HepG2 (cell line): Measurements from ENCODE around the gene ZNF334. TPM values are rescaled to one million over a fixed set of nuclear protein-coding genes. Genes with fewer than 3 reads are reported as not detected.

Experiments used
- AGO2 ChIP-seq: fragments of 200-400 bp; formaldehyde crosslinking; optimal IDR thresholded peaks from 2 replicates; pipeline ENCODE3; 2017; ENCODE audit warnings: mild to moderate bottlenecking, low read depth, low read length, moderate library complexity
- FOSL2 ChIP-seq: sonication (generic); formaldehyde crosslinking; IDR thresholded peaks from 2 replicates; pipeline ENCODE4 v1.4.0; 2020; ENCODE audit warnings: missing genetic modification reagents
- FOXO1 ChIP-seq: sonication (generic); formaldehyde crosslinking; IDR thresholded peaks from 2 replicates; pipeline ENCODE4 v1.4.0; 2020; ENCODE audit warnings: missing genetic modification reagents
- MAFF ChIP-seq: IDR thresholded peaks from 2 replicates; pipeline ENCODE4 v1.6.1; 2011; ENCODE audit warnings: low read depth, low read length, improper control_type of control experiment
- MAFK ChIP-seq, 2 experiments: IDR thresholded peaks in 1 of 2; conservative IDR thresholded peaks in 1 of 2; 2 replicates each; pipeline ENCODE4 v1.6.1; 2011; ENCODE audit warnings: improper control_type of control experiment in 2 of 2, low read length in 2 of 2
- PCBP2 ChIP-seq: fragments of 200-400 bp; formaldehyde crosslinking; optimal IDR thresholded peaks from 2 replicates; pipeline ENCODE3; 2018; ENCODE audit warnings: low read length, low read depth; ENCODE audit not compliant: poor library complexity, severe bottlenecking
- PRDM10 ChIP-seq: sonication (generic); formaldehyde crosslinking; IDR thresholded peaks from 2 replicates; pipeline ENCODE4 v1.4.0; 2020; ENCODE audit warnings: low read depth, missing genetic modification reagents
- RXRB ChIP-seq: IDR thresholded peaks from 2 replicates; pipeline ENCODE4 v1.6.1; 2016; ENCODE audit warnings: borderline replicate concordance, missing genetic modification reagents, missing compliant biosample characterization
- ZNF143 ChIP-seq: sonication (generic); formaldehyde crosslinking; IDR thresholded peaks from 2 replicates; pipeline ENCODE4 v1.4.0; 2020; ENCODE audit warnings: missing genetic modification reagents
- ZNF891 ChIP-seq: sonication (generic); formaldehyde crosslinking; IDR thresholded peaks from 2 replicates; pipeline ENCODE4 v1.5.0; 2020; ENCODE audit warnings: mild to moderate bottlenecking, missing genetic modification reagents
- polyA plus RNA-seq, 8 experiments: library from polyadenylated mRNA; depleted of rRNA in 3 of 8; stranded (reverse) in 7 of 8; unstranded in 1 of 8; fragments of >200 nt; fragmentation: Illumina TruSeq in 4 of 8; extraction: Trizol in 4 of 8; gene quantifications; 2 replicates each; pipeline versions ENCODE4 v1.2.1 to v1.2.3, GENCODE V29; 2011 to 2016; ENCODE audit warnings: low read depth in 4 of 8, missing spikeins in 1 of 8, mixed read lengths in 1 of 8; ENCODE audit not compliant: insufficient read depth in 1 of 8
- total RNA-seq, 5 experiments: library from RNA; depleted of rRNA; stranded (reverse); fragments of >200 nt; fragmentation: Illumina TruSeq; extraction: Trizol; gene quantifications; 2 replicates each; pipeline ENCODE4 v1.2.3, GENCODE V29; 2016; ENCODE audit warnings: low read depth in 1 of 5
- TF ChIP-seq, protein P1 (sequence below): sonication (generic); formaldehyde crosslinking; IDR thresholded peaks from 2 replicates; pipeline ENCODE4 v1.8.1; 2023; ENCODE audit warnings: mild to moderate bottlenecking, missing genetic modification reagents
- TF ChIP-seq, protein P2 (sequence below): sonication (generic); formaldehyde crosslinking; IDR thresholded peaks from 2 replicates; pipeline ENCODE4 v1.4.0; 2020; ENCODE audit warnings: low read depth, mild to moderate bottlenecking, missing genetic modification reagents
- TF ChIP-seq, protein P3 (sequence below): sonication (generic); formaldehyde crosslinking; IDR thresholded peaks from 2 replicates; pipeline ENCODE4 v1.5.1; 2020; ENCODE audit warnings: missing genetic modification reagents, mild to moderate bottlenecking, borderline replicate concordance
- TF ChIP-seq, protein P4 (sequence below): sonication (generic); formaldehyde crosslinking; IDR thresholded peaks from 2 replicates; pipeline ENCODE4 v1.8.1; 2023; ENCODE audit warnings: mild to moderate bottlenecking, missing genetic modification reagents, borderline replicate concordance
- TF ChIP-seq, protein P5 (sequence below): sonication (generic); formaldehyde crosslinking; IDR thresholded peaks from 2 replicates; pipeline ENCODE4 v1.4.0; 2020; ENCODE audit warnings: missing genetic modification reagents
- TF ChIP-seq, protein P6 (sequence below): sonication (generic); formaldehyde crosslinking; IDR thresholded peaks from 2 replicates; pipeline ENCODE4 v1.9.0; 2021; ENCODE audit warnings: missing genetic modification reagents, mild to moderate bottlenecking, borderline replicate concordance

The ZNF334 gene
- total and polyA plus RNA-seq, 2 of the 13 experiments (the other 11 are each of a cell fraction or from before 2014, with no cell fraction given) = 4.8 to 7.8 TPM

GRCh38 chr20:46558511-46558959, 45.2 kb upstream of the ZNF334 start (continued):
- TF ChIP-seq PRDM10 = no peak
- TF ChIP-seq, protein P1, sequence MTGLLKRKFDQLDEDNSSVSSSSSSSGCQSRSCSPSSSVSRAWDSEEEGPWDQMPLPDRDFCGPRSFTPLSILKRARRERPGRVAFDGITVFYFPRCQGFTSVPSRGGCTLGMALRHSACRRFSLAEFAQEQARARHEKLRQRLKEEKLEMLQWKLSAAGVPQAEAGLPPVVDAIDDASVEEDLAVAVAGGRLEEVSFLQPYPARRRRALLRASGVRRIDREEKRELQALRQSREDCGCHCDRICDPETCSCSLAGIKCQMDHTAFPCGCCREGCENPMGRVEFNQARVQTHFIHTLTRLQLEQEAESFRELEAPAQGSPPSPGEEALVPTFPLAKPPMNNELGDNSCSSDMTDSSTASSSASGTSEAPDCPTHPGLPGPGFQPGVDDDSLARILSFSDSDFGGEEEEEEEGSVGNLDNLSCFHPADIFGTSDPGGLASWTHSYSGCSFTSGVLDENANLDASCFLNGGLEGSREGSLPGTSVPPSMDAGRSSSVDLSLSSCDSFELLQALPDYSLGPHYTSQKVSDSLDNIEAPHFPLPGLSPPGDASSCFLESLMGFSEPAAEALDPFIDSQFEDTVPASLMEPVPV (CRISPR knock-in tag) = no peak
- TF ChIP-seq ZNF891 = 0 out of 2 replicates have a peak, but pooled peaks have one; percentile 30
- TF ChIP-seq, protein P2, sequence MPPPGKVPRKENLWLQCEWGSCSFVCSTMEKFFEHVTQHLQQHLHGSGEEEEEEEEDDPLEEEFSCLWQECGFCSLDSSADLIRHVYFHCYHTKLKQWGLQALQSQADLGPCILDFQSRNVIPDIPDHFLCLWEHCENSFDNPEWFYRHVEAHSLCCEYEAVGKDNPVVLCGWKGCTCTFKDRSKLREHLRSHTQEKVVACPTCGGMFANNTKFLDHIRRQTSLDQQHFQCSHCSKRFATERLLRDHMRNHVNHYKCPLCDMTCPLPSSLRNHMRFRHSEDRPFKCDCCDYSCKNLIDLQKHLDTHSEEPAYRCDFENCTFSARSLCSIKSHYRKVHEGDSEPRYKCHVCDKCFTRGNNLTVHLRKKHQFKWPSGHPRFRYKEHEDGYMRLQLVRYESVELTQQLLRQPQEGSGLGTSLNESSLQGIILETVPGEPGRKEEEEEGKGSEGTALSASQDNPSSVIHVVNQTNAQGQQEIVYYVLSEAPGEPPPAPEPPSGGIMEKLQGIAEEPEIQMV (CRISPR knock-in tag) = no peak
- TF ChIP-seq, protein P3, sequence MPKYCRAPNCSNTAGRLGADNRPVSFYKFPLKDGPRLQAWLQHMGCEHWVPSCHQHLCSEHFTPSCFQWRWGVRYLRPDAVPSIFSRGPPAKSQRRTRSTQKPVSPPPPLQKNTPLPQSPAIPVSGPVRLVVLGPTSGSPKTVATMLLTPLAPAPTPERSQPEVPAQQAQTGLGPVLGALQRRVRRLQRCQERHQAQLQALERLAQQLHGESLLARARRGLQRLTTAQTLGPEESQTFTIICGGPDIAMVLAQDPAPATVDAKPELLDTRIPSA (CRISPR knock-in tag) = no peak
- TF ChIP-seq MAFF = peak; percentile 54; the same call in 1 of the 2 replicates
- TF ChIP-seq, protein P4, sequence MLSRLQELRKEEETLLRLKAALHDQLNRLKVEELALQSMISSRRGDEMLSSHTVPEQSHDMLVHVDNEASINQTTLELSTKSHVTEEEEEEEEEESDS (CRISPR knock-in tag) = no peak
- no peak; the same call in 1 of the 2 replicates for TF ChIP-seq RXRB
- no peak for TF ChIP-seq PCBP2
- no peak for TF ChIP-seq AGO2
- peak; percentile 41 to 64 for TF ChIP-seq MAFK (conservative IDR thresholded peaks at IDR 0.05 in 1 of 2, IDR thresholded peaks at IDR 0.05 in 1 of 2; ENCODE audit: low read length in 2 of 2)
- peak; percentile 80 for TF ChIP-seq ZNF143
- TF ChIP-seq, protein P5, sequence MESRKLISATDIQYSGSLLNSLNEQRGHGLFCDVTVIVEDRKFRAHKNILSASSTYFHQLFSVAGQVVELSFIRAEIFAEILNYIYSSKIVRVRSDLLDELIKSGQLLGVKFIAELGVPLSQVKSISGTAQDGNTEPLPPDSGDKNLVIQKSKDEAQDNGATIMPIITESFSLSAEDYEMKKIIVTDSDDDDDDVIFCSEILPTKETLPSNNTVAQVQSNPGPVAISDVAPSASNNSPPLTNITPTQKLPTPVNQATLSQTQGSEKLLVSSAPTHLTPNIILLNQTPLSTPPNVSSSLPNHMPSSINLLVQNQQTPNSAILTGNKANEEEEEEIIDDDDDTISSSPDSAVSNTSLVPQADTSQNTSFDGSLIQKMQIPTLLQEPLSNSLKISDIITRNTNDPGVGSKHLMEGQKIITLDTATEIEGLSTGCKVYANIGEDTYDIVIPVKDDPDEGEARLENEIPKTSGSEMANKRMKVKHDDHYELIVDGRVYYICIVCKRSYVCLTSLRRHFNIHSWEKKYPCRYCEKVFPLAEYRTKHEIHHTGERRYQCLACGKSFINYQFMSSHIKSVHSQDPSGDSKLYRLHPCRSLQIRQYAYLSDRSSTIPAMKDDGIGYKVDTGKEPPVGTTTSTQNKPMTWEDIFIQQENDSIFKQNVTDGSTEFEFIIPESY (CRISPR knock-in tag) = peak; percentile 56; the same call in 1 of the 2 replicates
- TF ChIP-seq, protein P6, sequence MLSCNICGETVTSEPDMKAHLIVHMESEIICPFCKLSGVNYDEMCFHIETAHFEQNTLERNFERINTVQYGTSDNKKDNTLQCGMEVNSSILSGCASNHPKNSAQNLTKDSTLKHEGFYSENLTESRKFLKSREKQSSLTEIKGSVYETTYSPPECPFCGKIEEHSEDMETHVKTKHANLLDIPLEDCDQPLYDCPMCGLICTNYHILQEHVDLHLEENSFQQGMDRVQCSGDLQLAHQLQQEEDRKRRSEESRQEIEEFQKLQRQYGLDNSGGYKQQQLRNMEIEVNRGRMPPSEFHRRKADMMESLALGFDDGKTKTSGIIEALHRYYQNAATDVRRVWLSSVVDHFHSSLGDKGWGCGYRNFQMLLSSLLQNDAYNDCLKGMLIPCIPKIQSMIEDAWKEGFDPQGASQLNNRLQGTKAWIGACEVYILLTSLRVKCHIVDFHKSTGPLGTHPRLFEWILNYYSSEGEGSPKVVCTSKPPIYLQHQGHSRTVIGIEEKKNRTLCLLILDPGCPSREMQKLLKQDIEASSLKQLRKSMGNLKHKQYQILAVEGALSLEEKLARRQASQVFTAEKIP = no peak
- 0 out of 2 replicates have a peak, but pooled peaks have one; percentile 47 for TF ChIP-seq FOXO1 (CRISPR knock-in tag)
- TF ChIP-seq FOSL2 (CRISPR knock-in tag) = peak; percentile 75
